HepG2 (cell line): ENCODE measurements around the gene CARHSP1. TPM values are rescaled to one million over a fixed set of nuclear protein-coding genes. Genes with fewer than 3 reads are reported as not detected.

Experiments
- CBX5 ChIP-seq: sonication (generic); formaldehyde crosslinking; IDR thresholded peaks from 2 replicates; pipeline ENCODE4 v1.4.0; 2020; ENCODE audit warnings: missing genetic modification reagents, borderline replicate concordance
- CHD2 ChIP-seq: IDR thresholded peaks from 2 replicates; pipeline ENCODE4 v1.6.1; 2011; ENCODE audit warnings: low read depth, low read length, improper control_type of control experiment
- PREB ChIP-seq: sonication (generic); formaldehyde crosslinking; IDR thresholded peaks from 2 replicates; pipeline ENCODE4 v1.4.0; 2020; ENCODE audit warnings: missing genetic modification reagents
- RXRB ChIP-seq: IDR thresholded peaks from 2 replicates; pipeline ENCODE4 v1.6.1; 2016; ENCODE audit warnings: borderline replicate concordance, missing genetic modification reagents, missing compliant biosample characterization
- SPEN ChIP-seq: sonication (generic); formaldehyde crosslinking; IDR thresholded peaks from 2 replicates; pipeline ENCODE4 v1.5.1; 2020; ENCODE audit warnings: low read depth, mild to moderate bottlenecking, missing genetic modification reagents
- ZNF318 ChIP-seq: sonication (generic); formaldehyde crosslinking; IDR thresholded peaks from 2 replicates; pipeline ENCODE4 v1.4.0; 2020; ENCODE audit warnings: mild to moderate bottlenecking, missing genetic modification reagents
- ZNF343 ChIP-seq: sonication (generic); formaldehyde crosslinking; IDR thresholded peaks from 2 replicates; pipeline ENCODE4 v1.4.0; 2020; ENCODE audit warnings: mild to moderate bottlenecking, missing genetic modification reagents
- ZNF589 ChIP-seq: sonication (generic); formaldehyde crosslinking; conservative IDR thresholded peaks from 2 replicates; pipeline ENCODE4 v1.8.0; 2022; ENCODE audit warnings: mild to moderate bottlenecking, moderate library complexity, missing genetic modification reagents
- polyA plus RNA-seq, 8 experiments: library from polyadenylated mRNA; depleted of rRNA in 3 of 8; stranded (reverse) in 7 of 8; unstranded in 1 of 8; fragments of >200 nt; fragmentation: Illumina TruSeq in 4 of 8; extraction: Trizol in 4 of 8; gene quantifications; 2 replicates each; pipeline versions ENCODE4 v1.2.1 to v1.2.3, GENCODE V29; 2011 to 2016; ENCODE audit warnings: low read depth in 4 of 8, missing spikeins in 1 of 8, mixed read lengths in 1 of 8; ENCODE audit not compliant: insufficient read depth in 1 of 8
- total RNA-seq, 5 experiments: library from RNA; depleted of rRNA; stranded (reverse); fragments of >200 nt; fragmentation: Illumina TruSeq; extraction: Trizol; gene quantifications; 2 replicates each; pipeline ENCODE4 v1.2.3, GENCODE V29; 2016; ENCODE audit warnings: low read depth in 1 of 5
- TF ChIP-seq, protein P1 (sequence below): sonication (generic); formaldehyde crosslinking; IDR thresholded peaks from 2 replicates; pipeline ENCODE4 v1.4.0; 2020; ENCODE audit warnings: missing genetic modification reagents, borderline replicate concordance
- TF ChIP-seq, protein P2 (sequence below): sonication (generic); formaldehyde crosslinking; IDR thresholded peaks from 2 replicates; pipeline ENCODE4 v1.5.0; 2020; ENCODE audit warnings: missing genetic modification reagents, mild to moderate bottlenecking, borderline replicate concordance

Gene CARHSP1
- total and polyA plus RNA-seq, 2 of the 13 experiments (the other 11 are each of a cell fraction or from before 2014, with no cell fraction given): 173 to 345 TPM

- TF ChIP-seq ZNF318: no peak
- no peak; the same call in 1 of the 2 replicates for TF ChIP-seq ZNF343 (CRISPR knock-in tag)
- no peak for TF ChIP-seq PREB
- no peak for TF ChIP-seq RXRB (CRISPR knock-in tag)
- TF ChIP-seq, protein P1, sequence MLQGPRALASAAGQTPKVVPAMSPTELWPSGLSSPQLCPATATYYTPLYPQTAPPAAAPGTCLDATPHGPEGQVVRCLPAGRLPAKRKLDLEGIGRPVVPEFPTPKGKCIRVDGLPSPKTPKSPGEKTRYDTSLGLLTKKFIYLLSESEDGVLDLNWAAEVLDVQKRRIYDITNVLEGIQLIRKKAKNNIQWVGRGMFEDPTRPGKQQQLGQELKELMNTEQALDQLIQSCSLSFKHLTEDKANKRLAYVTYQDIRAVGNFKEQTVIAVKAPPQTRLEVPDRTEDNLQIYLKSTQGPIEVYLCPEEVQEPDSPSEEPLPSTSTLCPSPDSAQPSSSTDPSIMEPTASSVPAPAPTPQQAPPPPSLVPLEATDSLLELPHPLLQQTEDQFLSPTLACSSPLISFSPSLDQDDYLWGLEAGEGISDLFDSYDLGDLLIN (CRISPR knock-in tag): no peak
- TF ChIP-seq CBX5: no peak
- TF ChIP-seq SPEN (CRISPR knock-in tag): 0 out of 2 replicates have a peak, but pooled peaks have one; percentile 6
- TF ChIP-seq, protein P2, sequence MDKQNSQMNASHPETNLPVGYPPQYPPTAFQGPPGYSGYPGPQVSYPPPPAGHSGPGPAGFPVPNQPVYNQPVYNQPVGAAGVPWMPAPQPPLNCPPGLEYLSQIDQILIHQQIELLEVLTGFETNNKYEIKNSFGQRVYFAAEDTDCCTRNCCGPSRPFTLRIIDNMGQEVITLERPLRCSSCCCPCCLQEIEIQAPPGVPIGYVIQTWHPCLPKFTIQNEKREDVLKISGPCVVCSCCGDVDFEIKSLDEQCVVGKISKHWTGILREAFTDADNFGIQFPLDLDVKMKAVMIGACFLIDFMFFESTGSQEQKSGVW (CRISPR knock-in tag): no peak
- 0 out of 2 replicates have a peak, but pooled peaks have one; percentile 70 for TF ChIP-seq ZNF589 (CRISPR knock-in tag)
- no peak for TF ChIP-seq CHD2
Measured at GRCh38 chr16:8885674-8886592, 17.1 kb upstream of the CARHSP1 start (continued).
